ENCODE data around the gene TP53I11. TPM values are rescaled to one million over a fixed set of nuclear protein-coding genes. Genes with fewer than 3 reads are reported as not detected.

Gene TP53I11
- total and polyA plus RNA-seq, 2 experiments from 2014 or later, result 112 to 155 TPM

- Histone ChIP-seq H3K36me3 (no peaks in the 10 kb centered on the region), H3K9me3 (ENCODE audit: low read depth) (no peaks in the 10 kb centered on the region), H3K4me3 (no peak overlapping the region), H3K4me1 (ENCODE audit: low read depth) (peaks cover 10% of the 10 kb centered on the region), H3K27ac (no peak overlapping the region), H3K27me3 (no peaks in the 10 kb centered on the region)
- no peak for TF ChIP-seq CTCF (IDR thresholded peaks at IDR 0.05; ENCODE audit: low read depth, low read length)
- no peak for DNase-seq (ENCODE audit: low read depth in 1 of 2, low spot score in 1 of 2)
These were observed 38.4 kb upstream of the TP53I11 start for GRCh38 chr11:44988981-44989635.

- H3K4me3 ChIP-seq, result no peak overlapping the region
- no peaks in the 10 kb centered on the region for H3K27me3 ChIP-seq
- no peak overlapping the region for H3K27ac ChIP-seq
- DNase-seq (ENCODE audit: low read depth in 1 of 2, low spot score in 1 of 2), result no peak
- no peak for TF ChIP-seq CTCF (IDR thresholded peaks at IDR 0.05; ENCODE audit: low read depth, low read length)
- H3K36me3 ChIP-seq, result no peaks in the 10 kb centered on the region
- H3K4me1 ChIP-seq (ENCODE audit: low read depth), result peaks cover 5% of the 10 kb centered on the region
- no peaks in the 10 kb centered on the region for H3K9me3 ChIP-seq (ENCODE audit: low read depth)
These were observed 37.4 kb upstream of the TP53I11 start for GRCh38 chr11:44988111-44988510.

- no peak for DNase-seq (ENCODE audit: low read depth in 1 of 2, low spot score in 1 of 2)
These were observed 36.8 kb upstream of the TP53I11 start for GRCh38 chr11:44987506-44987905.

GRCh38 chr11:44986315-44986714, 35.6 kb upstream of the TP53I11 start:
- Histone ChIP-seq H3K4me1 (ENCODE audit: low read depth) (no peaks in the 10 kb centered on the region), H3K36me3 (no peaks in the 10 kb centered on the region), H3K27me3 (no peaks in the 10 kb centered on the region), H3K4me3 (no peak overlapping the region), H3K27ac (no peak overlapping the region), H3K9me3 (ENCODE audit: low read depth) (no peaks in the 10 kb centered on the region)
- TF ChIP-seq CTCF (IDR thresholded peaks at IDR 0.05; ENCODE audit: low read depth, low read length), result no peak
- DNase-seq (ENCODE audit: low read depth in 1 of 2, low spot score in 1 of 2), result no peak

More at GRCh38 chr11:44987506-44987905, 36.8 kb upstream of the TP53I11 start:
- H3K4me1 ChIP-seq (ENCODE audit: low read depth), result no peaks in the 10 kb centered on the region
- H3K27ac ChIP-seq, result no peak overlapping the region
- no peaks in the 10 kb centered on the region for H3K27me3 ChIP-seq
- no peak overlapping the region for H3K4me3 ChIP-seq
- H3K36me3 ChIP-seq, result no peaks in the 10 kb centered on the region
- TF ChIP-seq CTCF (IDR thresholded peaks at IDR 0.05; ENCODE audit: low read depth, low read length), result no peak
- no peaks in the 10 kb centered on the region for H3K9me3 ChIP-seq (ENCODE audit: low read depth)

- no peak overlapping the region for H3K4me3 ChIP-seq
- no peak for TF ChIP-seq CTCF (IDR thresholded peaks at IDR 0.05; ENCODE audit: low read depth, low read length)
- no peaks in the 10 kb centered on the region for H3K36me3 ChIP-seq
- H3K27ac ChIP-seq, result no peak overlapping the region
- no peak for DNase-seq (ENCODE audit: low read depth in 1 of 2, low spot score in 1 of 2)
- no peaks in the 10 kb centered on the region for H3K9me3 ChIP-seq (ENCODE audit: low read depth)
- no peaks in the 10 kb centered on the region for H3K4me1 ChIP-seq (ENCODE audit: low read depth)
- no peaks in the 10 kb centered on the region for H3K27me3 ChIP-seq
These were observed 35.0 kb upstream of the TP53I11 start for GRCh38 chr11:44985721-44986120.
